RWPE2 (cell line): ENCODE data around the gene PTPN3.

Experiments
- ATAC-seq: fragments of 200-7000 bp; cut with Tn5 transposase; 3 replicates; pipeline ENCODE4 v1.9.1; 2021; ENCODE audit warnings: low read depth
- DNase-seq: peaks from one replicate; pipeline ENCODE4 v3.0.0-alpha.2; 2020; ENCODE audit warnings: low spot score
- H3K27ac ChIP-seq: fragments of 450-650 bp; 2 replicates; pipeline ENCODE4 v1.5.1; 2017; ENCODE audit warnings: mild to moderate bottlenecking; ENCODE audit not compliant: poor library complexity, severe bottlenecking
- H3K27me3 ChIP-seq: fragments of 250-450 bp; sonication (Bioruptor Pico); 2 replicates; pipeline ENCODE4 v1.5.1; 2021; ENCODE audit warnings: mild to moderate bottlenecking, moderate library complexity; ENCODE audit not compliant: insufficient read depth, poor library complexity, severe bottlenecking
- H3K36me3 ChIP-seq: fragments of 250-450 bp; sonication (Bioruptor Pico); 2 replicates; pipeline ENCODE4 v1.5.1; 2020; ENCODE audit warnings: low read depth, mild to moderate bottlenecking, moderate library complexity
- H3K4me1 ChIP-seq: fragments of 250-450 bp; sonication (Bioruptor Pico); 2 replicates; pipeline ENCODE4 v1.5.1; 2021; ENCODE audit warnings: mild to moderate bottlenecking, moderate library complexity; ENCODE audit not compliant: insufficient read depth, poor library complexity, severe bottlenecking
- H3K4me3 ChIP-seq: fragments of 250-450 bp; sonication (Bioruptor Pico); 2 replicates; pipeline ENCODE4 v1.5.1; 2021; ENCODE audit warnings: mild to moderate bottlenecking, moderate library complexity; ENCODE audit not compliant: severe bottlenecking
- H3K9me3 ChIP-seq: fragments of 250-450 bp; sonication (Bioruptor Pico); 2 replicates; pipeline ENCODE4 v1.5.1; 2021; ENCODE audit warnings: mild to moderate bottlenecking, moderate library complexity; ENCODE audit not compliant: severe bottlenecking
- TF ChIP-seq, protein P1 (sequence below): fragments of 450-650 bp; IDR thresholded peaks from one replicate; pipeline ENCODE4 v1.5.1; 2017; ENCODE audit warnings: mild to moderate bottlenecking, moderate library complexity; ENCODE audit not compliant: poor library complexity, severe bottlenecking

Gene PTPN3

DNA sequence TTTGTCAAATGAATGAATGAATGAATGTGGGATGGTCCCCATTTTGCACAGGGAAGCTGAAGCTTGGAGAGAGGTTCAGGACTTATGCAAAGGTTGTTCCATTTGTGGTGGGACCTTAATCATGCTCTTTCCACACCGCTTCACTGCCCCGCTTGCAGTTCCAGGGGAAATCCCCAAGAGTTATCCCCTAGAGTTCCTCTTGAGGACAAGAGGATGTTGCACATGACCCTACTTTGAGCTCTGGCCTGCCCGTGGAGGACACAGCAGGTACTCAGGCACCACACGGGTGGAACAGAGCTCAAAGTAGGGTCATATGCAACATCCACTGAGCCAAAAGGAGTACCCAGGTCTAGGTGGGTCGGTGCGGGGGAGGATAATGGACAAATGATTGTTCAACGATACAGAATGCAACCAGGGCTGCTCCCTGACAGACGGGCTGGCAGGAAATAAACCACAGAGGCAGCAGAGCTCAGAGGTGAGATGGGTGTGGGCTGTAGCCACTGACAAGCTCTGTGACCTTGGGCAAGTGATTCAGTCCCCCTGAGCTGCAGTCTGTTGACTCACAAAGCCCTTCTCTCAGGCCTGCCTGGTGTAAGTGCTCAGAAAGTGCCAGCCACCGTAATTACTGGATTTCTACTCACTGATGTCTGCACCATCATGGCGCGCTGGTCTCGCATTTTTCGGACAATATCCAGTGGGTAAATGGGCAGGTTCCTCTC is 116.9 kb downstream of the PTPN3 start:
- DNase-seq (no peak), ATAC-seq (peak; percentile 48; the same call in 2 of the 3 replicates)
- peaks cover 71% of the 10 kb centered on the region for H3K36me3 ChIP-seq
- H3K4me3 ChIP-seq = no peak overlapping the region
- no peak overlapping the region for H3K27ac ChIP-seq
- TF ChIP-seq, protein P1, sequence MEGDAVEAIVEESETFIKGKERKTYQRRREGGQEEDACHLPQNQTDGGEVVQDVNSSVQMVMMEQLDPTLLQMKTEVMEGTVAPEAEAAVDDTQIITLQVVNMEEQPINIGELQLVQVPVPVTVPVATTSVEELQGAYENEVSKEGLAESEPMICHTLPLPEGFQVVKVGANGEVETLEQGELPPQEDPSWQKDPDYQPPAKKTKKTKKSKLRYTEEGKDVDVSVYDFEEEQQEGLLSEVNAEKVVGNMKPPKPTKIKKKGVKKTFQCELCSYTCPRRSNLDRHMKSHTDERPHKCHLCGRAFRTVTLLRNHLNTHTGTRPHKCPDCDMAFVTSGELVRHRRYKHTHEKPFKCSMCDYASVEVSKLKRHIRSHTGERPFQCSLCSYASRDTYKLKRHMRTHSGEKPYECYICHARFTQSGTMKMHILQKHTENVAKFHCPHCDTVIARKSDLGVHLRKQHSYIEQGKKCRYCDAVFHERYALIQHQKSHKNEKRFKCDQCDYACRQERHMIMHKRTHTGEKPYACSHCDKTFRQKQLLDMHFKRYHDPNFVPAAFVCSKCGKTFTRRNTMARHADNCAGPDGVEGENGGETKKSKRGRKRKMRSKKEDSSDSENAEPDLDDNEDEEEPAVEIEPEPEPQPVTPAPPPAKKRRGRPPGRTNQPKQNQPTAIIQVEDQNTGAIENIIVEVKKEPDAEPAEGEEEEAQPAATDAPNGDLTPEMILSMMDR = no peak
- no peaks in the 10 kb centered on the region for H3K27me3 ChIP-seq
- H3K9me3 ChIP-seq = no peaks in the 10 kb centered on the region
- no peaks in the 10 kb centered on the region for H3K4me1 ChIP-seq

DNA sequence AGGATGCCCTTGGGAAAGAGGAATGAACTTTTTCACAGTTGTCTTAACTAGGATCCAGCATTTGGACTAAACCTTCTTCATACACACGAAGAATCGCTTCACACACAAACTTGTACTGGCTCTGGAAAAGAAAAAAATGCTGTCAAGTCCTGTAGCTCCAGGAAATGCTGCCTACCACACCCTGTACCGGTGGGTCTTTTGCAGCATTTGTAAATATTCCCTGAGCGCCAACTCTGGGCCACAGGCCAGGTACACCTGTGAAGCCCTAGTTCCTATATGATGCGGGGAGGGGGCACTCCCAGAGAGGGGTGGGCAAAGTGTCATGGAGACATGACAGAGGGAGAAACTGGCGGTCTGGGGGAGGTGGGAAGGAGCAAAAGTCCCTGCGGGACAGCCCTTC is 118.6 kb downstream of the PTPN3 start:
- no peak overlapping the region for H3K27ac ChIP-seq
- H3K36me3 ChIP-seq = peaks cover 57% of the 10 kb centered on the region
- ATAC-seq (no peak), DNase-seq (no peak)
- no peaks in the 10 kb centered on the region for H3K9me3 ChIP-seq
- TF ChIP-seq, protein P1 = no peak
- no peaks in the 10 kb centered on the region for H3K4me1 ChIP-seq
- no peaks in the 10 kb centered on the region for H3K27me3 ChIP-seq
- no peak overlapping the region for H3K4me3 ChIP-seq

DNA sequence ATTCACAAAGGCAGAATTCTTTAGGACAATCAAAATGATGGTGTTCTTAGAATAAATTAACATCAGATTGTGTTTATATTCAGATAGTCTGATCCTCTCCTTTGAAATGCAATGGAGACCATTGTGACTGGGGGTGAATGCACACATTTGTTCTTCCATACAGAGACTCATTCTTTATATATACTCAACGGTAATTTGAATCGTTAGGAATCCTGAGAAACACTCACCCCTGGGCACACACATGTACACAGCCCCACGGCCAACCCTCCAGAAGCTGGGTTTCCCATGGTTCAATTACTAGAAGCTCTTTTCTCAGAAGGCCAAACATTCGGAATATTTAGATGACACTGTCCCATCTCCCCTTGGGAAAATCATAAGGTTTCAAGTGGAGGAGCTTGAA is 119.8 kb downstream of the PTPN3 start:
- H3K4me1 ChIP-seq = no peaks in the 10 kb centered on the region
- H3K27me3 ChIP-seq = no peaks in the 10 kb centered on the region
- peaks cover 48% of the 10 kb centered on the region for H3K36me3 ChIP-seq
- no peak overlapping the region for H3K27ac ChIP-seq
- DNase-seq (no peak), ATAC-seq (no peak)
- H3K4me3 ChIP-seq = no peak overlapping the region
- no peaks in the 10 kb centered on the region for H3K9me3 ChIP-seq
- TF ChIP-seq, protein P1 = no peak

DNA sequence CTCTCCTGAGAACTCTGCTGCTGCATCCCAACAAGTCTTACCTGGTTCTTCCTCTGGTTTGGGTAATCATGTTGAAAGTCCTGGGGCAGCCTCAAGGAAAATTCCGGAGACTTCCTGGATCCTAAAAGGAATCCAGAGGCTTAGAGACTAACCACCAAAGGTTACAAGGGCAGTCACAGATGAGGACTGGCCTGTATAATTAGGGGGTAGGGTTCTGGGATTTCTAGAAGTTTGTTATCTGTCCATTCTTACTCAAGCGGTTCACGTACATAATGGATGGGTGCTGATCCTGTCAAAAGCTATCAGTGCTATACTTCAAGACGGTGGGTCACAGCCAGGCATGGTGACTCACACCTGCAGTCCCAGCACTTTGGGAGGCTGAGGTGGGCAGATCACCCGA is 125.9 kb downstream of the PTPN3 start:
- TF ChIP-seq, protein P1 = no peak
- Histone ChIP-seq H3K27ac (no peak overlapping the region), H3K27me3 (no peaks in the 10 kb centered on the region), H3K4me1 (no peaks in the 10 kb centered on the region), H3K36me3 (no peaks in the 10 kb centered on the region), H3K9me3 (no peaks in the 10 kb centered on the region), H3K4me3 (no peak overlapping the region)
- ATAC-seq (no peak; the same call in 2 of the 3 replicates), DNase-seq (no peak)

DNA sequence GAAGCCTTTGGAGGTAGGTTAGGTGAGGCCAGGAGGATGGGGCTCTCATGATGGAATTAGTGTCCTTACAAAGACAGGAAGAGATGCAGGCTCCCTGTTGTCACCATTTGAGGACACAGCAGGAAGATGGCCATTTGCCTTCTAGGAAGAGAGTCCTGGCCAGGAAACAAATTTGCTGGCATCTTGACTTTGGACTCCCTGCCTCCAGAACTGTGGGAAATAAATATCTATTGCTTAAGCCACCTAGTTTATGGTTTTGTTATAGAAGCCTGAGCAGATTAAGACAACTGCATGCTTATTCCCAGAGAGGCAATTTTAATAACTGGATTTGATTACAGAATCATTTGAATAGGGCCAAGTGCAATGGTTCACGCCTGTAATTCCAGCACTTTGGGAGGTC is 126.7 kb downstream of the PTPN3 start:
- Histone ChIP-seq H3K4me1 (no peaks in the 10 kb centered on the region), H3K9me3 (no peaks in the 10 kb centered on the region), H3K27ac (no peak overlapping the region), H3K4me3 (no peak overlapping the region), H3K27me3 (no peaks in the 10 kb centered on the region), H3K36me3 (no peaks in the 10 kb centered on the region)
- no peak for ATAC-seq
- DNase-seq = no peak
- TF ChIP-seq, protein P1 = no peak
